Endothelial cell of hepatic sinusoid (primary cell): ENCODE measurements around the gene KCNQ1OT1.

ENCODE experiments used
- in situ Hi-C: cut with HindIII; loops from 2 replicates; pipeline ENCODE4 v1.10.0; 2017; ENCODE audit warnings: low sequenced_read_pairs

Gene KCNQ1OT1

DNA sequence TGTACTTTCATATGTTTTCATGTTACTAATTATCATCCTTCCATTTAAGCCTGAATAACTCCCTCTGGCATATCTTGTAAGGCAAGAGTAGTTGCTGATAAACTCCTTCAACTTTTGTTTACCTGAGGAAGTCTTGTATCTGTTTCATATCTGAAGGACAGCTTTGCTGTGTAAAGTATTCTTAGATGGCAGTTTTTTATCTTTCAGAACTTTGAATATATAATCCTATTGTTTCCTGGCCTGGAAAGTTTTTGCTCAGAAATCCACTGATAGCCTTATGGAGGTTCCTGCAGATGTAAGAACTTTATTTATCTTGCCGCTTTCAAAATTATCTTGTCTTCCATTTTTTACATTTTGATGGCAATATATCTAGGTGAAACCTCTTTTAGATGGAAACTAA lies 69.1 kb downstream of the KCNQ1OT1 start:
- in situ Hi-C loops = no loop called here

DNA sequence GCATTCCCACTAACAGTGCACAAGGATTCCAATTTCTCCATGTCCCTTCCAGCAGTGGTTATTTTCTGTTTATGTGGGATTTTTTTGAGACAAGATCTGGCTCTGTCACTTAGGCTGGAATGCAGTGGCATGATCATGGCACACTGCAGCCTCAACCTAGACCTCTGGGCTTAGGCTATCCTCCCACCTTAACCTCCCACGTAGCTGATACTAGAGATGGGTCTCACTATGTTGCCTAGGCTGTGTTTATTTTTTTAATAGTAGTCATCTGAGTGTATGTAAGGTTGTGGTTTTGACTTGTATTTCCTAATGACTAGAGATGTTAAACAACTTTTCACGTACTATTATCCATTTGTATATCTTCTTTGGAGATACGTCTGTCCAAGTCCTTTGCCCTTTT lies 74.6 kb downstream of the KCNQ1OT1 start:
- in situ Hi-C loops = no loop called here

DNA sequence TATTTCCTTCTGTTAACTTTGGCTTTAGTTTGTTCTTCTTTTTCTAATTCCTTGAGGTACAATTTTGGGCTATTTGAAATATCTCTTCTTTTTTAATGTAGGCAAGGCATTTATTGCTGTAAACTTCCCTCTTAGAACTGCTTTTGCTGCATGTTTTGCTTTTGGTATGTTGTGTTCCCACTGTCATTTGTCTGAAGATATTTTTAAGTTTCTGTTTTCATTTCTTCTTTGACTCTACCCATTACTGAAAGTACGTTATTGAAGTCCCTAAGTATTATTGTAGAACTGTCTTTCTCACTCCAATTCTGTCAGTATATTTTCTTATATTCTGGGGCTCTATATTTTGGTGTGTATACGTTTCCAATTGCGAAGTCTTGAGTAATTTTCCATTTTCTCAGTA lies 77.9 kb downstream of the KCNQ1OT1 start:
- in situ Hi-C loops = no loop called here

DNA sequence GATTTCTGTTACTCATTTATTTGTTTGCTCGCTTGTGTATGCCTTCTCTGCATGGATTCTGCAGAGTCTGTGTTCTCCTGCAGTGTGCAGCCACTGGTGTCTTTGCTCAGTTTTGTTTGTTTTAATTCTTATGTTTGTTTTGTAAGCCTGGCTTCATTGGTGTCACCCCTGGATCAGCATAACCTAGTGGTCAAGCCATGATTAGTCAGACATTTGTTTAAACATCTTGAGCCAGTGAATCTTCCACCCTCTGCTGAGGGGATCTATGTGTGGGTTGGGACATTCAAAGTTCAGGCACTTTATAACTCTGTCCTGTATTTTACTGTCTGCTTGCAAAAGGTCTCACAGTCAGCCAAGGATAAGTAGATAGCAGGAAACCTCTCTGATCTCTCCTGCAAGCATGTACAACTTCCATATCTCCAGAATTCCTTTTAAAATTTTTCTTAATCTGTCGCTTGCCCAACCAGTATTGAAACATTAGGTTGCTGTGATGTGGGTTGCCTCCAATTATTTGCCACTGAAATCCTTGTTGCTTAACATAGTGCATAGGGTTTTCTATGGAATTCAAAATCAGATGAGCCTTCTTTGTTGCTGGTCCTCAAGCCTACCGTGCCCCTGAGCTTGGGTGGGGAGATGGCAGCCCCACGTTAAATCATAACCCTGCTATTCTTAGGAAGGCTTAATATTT lies 86.8 kb downstream of the KCNQ1OT1 start:
- in situ Hi-C loops = no loop called here

DNA sequence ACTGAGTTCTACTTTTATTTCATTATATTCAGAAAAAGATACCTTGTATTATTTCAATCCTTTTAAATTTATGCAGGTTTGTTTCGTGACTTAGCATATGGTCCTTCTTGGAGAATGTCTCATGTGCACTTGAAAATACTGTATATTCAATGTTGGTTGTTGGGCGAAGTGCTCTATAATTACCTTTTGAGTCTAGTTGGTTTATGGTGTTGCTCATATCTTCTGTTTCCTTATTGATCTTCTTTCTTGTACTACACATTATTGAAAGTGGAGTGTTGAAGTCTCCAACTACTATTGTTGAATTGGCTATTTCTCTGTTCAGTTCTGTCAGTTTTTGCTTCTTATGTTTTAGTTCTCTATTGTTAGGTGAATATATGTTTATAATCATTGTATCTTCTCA lies 90.4 kb downstream of the KCNQ1OT1 start:
- in situ Hi-C loops = loop anchor here (10.0 kb wide), 1 partner anchor 45 kb away; no protein-coding TSS in a partner anchor

DNA sequence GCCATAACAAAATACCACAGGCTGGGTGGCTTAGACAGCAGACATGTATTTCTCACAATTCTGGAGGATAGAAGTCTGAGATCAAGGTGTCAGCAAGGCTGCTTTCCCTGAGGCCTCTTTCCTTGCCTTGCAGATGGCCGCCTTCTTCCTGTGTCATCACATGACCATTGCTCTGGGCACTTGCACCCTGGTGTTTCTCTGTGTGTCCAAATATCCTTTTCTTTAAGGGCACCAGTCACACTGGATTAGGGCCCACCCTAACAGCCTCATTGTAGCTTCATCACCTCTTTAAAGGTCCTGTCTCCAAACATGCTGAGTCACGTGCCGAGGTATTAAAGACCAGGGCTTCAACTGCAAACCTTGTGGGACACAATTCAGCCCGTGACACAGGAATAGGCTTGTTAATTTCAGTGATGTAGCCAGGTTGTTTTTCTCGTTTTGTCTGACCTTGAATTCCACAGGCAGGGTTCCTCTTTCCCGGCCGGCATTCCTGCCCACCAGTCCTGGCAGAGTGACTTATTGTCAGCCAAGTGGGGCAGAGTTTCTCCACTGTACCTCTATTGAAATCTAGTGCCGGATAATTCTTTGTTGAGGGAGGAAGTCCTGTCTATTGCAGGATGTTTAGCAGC lies 100.1 kb downstream of the KCNQ1OT1 start:
- in situ Hi-C loops = loop anchor here (5.0 to 10.0 kb wide), 2 partner anchors 42 to 55 kb away; no protein-coding TSS in a partner anchor

GRCh38 chr11:2595204-2595603 lies 104.6 kb downstream of the KCNQ1OT1 start:
- in situ Hi-C loops = loop anchor here (5.0 kb wide), 1 partner anchor 38 kb away; no protein-coding TSS in a partner anchor

- in situ Hi-C loops = no loop called here
These were observed 105.5 kb downstream of the KCNQ1OT1 start for GRCh38 chr11:2594267-2594666.

DNA sequence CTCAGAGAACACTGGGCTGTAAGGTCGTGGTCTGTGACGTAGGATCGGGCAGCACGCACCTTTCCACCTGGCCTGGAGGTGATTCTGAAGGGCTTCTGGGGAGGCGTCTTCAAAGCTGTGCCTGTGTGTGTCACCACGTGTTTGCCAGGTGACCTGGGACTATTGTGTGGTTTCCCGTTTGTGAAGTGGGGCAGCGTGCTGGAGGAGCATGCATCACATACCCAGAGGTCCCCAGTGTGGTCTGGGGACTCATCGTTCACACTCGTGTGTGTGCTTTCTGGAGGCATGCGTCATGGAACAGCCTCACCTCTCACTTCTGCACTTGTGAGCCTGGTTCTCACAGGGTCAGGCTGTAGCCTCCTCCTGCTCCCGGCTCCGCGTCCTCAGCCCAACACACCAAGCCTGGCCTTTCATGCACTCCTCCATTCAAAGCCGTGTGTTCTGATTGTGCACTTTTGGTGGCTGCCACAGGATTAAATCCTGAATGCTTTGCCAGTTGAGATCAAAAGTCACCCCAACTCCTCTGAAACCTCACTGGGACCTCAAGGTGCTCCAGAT lies 106.3 kb downstream of the KCNQ1OT1 start:
- in situ Hi-C loops = no loop called here

DNA sequence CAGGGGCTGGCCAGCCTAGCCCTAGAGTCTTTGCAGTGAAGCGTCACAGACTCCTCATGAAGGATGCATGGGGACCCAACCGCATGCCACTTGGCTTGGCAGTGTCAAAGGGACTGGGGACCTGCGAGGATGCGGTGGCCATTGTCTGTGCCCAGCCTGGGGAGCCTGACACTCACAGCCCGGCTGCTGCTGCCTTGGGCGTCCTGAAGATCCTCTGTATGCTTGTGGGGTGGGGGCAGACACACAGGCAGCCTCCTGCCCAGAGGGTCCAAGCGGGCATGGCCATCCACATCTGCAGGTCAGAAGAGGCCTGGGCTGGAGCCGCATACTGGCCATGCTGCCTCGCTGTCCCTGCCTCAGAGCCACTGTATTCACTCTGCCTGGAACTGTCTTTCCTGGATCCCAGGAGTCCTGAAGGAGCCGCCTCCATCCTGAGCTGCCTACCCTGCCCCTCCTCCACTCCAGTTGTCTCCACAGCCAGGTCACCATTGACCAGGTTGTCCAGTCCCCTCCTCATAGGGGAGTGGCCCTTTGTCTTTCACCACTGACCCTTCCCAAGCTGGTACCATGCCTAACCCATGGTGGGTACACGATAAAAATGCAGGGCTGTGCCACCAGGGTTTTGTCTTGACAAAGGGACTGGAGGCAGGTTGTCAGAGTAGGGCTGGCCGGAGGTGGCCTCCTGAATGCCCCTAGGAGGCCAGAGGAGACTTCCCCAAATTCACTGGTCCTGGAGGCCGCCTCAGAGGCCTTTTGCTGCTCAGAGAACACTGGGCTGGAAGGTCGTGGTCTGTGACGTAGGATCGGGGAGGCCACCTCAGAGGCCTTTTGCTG lies 107.0 kb downstream of the KCNQ1OT1 start:
- in situ Hi-C loops = no loop called here

- in situ Hi-C loops = no loop called here
These were observed 108.0 kb downstream of the KCNQ1OT1 start for GRCh38 chr11:2591805-2592204.

GRCh38 chr11:2590965-2591754 lies 108.6 kb downstream of the KCNQ1OT1 start:
- in situ Hi-C loops = no loop called here

GRCh38 chr11:2590131-2590964 lies 109.4 kb downstream of the KCNQ1OT1 start:
- in situ Hi-C loops = no loop called here

DNA sequence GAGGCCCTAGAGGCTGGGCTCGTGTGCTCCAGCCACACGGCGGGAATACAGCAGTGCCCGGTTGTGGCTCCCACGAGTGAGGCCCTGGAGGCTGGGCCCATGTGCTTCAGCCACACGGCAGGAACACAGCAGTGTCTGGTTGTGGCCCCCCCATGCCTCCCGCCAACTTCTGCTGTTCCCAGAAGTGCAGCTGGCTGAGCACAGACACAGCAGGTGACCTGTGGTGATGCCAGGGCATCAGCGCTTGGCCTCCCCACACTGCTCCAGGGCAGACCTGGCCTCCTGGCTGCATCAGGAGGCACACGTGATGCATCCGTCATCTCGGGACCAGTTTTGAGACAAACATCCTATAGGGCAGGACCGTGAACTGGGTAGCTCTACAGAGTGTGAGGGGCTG lies 110.3 kb downstream of the KCNQ1OT1 start:
- in situ Hi-C loops = no loop called here

DNA sequence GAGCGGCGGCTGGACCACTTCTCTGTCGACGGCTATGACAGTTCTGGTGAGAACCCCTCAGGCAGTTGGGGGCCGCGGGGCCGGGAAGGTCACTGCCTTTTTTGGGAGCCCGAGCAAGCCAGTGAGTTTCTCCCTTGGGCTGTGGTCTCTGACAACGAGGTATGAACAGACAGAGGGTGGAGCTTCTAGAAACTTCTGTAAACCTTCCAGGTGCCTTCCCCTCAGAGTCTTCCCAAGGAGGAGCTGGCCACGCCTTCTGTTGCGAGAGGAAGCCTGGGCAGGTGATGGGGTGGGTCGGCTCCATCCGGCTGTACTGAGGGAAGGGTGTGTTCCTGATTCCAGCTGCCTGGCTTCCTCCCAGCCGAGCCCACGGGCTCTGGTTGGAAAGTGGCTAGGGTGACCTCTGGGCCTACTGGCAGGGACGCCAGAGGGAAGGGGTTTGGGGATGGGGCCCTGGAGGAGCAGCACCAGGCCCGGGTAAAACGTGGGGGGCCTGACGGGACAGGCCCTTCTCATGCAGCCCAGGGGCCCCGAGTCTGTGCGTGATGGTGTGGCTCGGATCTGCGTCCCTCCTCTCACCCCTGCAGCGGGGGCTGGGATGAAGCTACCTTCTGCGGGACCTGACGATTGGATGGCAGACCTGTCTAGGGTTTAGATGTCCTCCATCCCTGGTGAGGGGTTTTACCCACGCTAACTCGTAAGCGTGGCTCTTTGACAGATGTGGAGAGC lies 110.8 kb downstream of the KCNQ1OT1 start:
- in situ Hi-C loops = no loop called here

GRCh38 chr11:2587976-2588748 lies 111.6 kb downstream of the KCNQ1OT1 start:
- in situ Hi-C loops = no loop called here

- in situ Hi-C loops = no loop called here
These were observed 112.5 kb downstream of the KCNQ1OT1 start for GRCh38 chr11:2587132-2587930.

- in situ Hi-C loops = no loop called here
These were observed 113.0 kb downstream of the KCNQ1OT1 start for GRCh38 chr11:2586793-2587131.
